ENCODE measurements around the gene LSM4. TPM values are rescaled to one million over a fixed set of nuclear protein-coding genes. Genes with fewer than 3 reads are reported as not detected.
A peak's percentile ranks its signal among the peaks of the same experiment; 100 is the strongest.
"Not testable (repeated sequence)": the region's sequence is repeated elsewhere in the genome, so short reads cannot be mapped to it uniquely, and the experiment has no call there.

LSM4 gene
- total RNA-seq, 1 experiment from 2014 or later, result 393 TPM

- DNase-seq (ENCODE audit: low read depth), result peak; percentile 78
These were observed 18.4 kb upstream of the LSM4 start for GRCh38 chr19:18340990-18341868.

- DNase-seq (ENCODE audit: low read depth), result peak; percentile 53
These were observed 17.5 kb upstream of the LSM4 start, which contains the start of gene PGPEP1 for GRCh38 chr19:18340190-18340989. Gene PGPEP1, plus strand, starts transcription at chr19:18340598. Its CDS starts 84 bp downstream, at chr19:18340682.

- DNase-seq (ENCODE audit: low read depth), result peak; percentile 60
These were observed 16.8 kb upstream of the LSM4 start for GRCh38 chr19:18339723-18340122.

GRCh38 chr19:18338541-18338940 is 15.7 kb upstream of the LSM4 start:
- no peak for DNase-seq (ENCODE audit: low read depth)

- DNase-seq (ENCODE audit: low read depth), result no peak
These were observed 13.2 kb upstream of the LSM4 start for GRCh38 chr19:18336121-18336520.

GRCh38 chr19:18333680-18334079 is 10.8 kb upstream of the LSM4 start:
- no peak for DNase-seq (ENCODE audit: low read depth)

GRCh38 chr19:18332917-18333530 is 10.1 kb upstream of the LSM4 start:
- no peak for DNase-seq (ENCODE audit: low read depth)

- DNase-seq (ENCODE audit: low read depth), result no peak
These were observed 8.0 kb upstream of the LSM4 start for GRCh38 chr19:18330868-18331267.

GRCh38 chr19:18329035-18329376 is 6.1 kb upstream of the LSM4 start:
- no peak for DNase-seq (ENCODE audit: low read depth)

- peak; percentile 98 for DNase-seq (ENCODE audit: low read depth)
These were observed 5.6 kb upstream of the LSM4 start for GRCh38 chr19:18328340-18329034.

GRCh38 chr19:18326772-18327171 is 3.9 kb upstream of the LSM4 start:
- no peak for DNase-seq (ENCODE audit: low read depth)

- not testable (repeated sequence) for DNase-seq (ENCODE audit: low read depth)
These were observed 1.5 kb upstream of the LSM4 start for GRCh38 chr19:18324373-18324731.

- DNase-seq (ENCODE audit: low read depth), result peak; percentile 65
These were observed 538 bp downstream of the LSM4 start for GRCh38 chr19:18322318-18322758.

GRCh38 chr19:18321734-18322102 is 1.2 kb downstream of the LSM4 start:
- DNase-seq (ENCODE audit: low read depth), result no peak

- no peak for DNase-seq (ENCODE audit: low read depth)
These were observed 1.8 kb downstream of the LSM4 start for GRCh38 chr19:18320865-18321733.

GRCh38 chr19:18319591-18320135 is 3.2 kb downstream of the LSM4 start:
- no peak for DNase-seq (ENCODE audit: low read depth)

GRCh38 chr19:18317961-18318800 is 4.7 kb downstream of the LSM4 start:
- DNase-seq (ENCODE audit: low read depth), result no peak

- no peak for DNase-seq (ENCODE audit: low read depth)
These were observed 9.5 kb downstream of the LSM4 start for GRCh38 chr19:18313398-18313797.

GRCh38 chr19:18312092-18312534 is 10.8 kb downstream of the LSM4 start:
- DNase-seq (ENCODE audit: low read depth), result no peak
